IPS-18a (cell line): ENCODE data around the gene GRID1.

Experiments used
- H3K27ac ChIP-seq: one replicate; pipeline ENCODE4 v1.5.1; 2013; ENCODE audit warnings: low read length
- H3K27me3 ChIP-seq: one replicate; pipeline ENCODE4 v1.6.1; 2013; ENCODE audit warnings: mild to moderate bottlenecking, low read length; ENCODE audit not compliant: control insufficient read depth, insufficient read depth
- H3K36me3 ChIP-seq: one replicate; pipeline ENCODE4 v1.6.1; 2013; ENCODE audit warnings: low read depth, low read length; ENCODE audit not compliant: control insufficient read depth
- H3K4me1 ChIP-seq: one replicate; pipeline ENCODE4 v1.6.1; 2013; ENCODE audit warnings: low read depth, low read length; ENCODE audit not compliant: control insufficient read depth
- H3K4me3 ChIP-seq: one replicate; pipeline ENCODE4 v1.5.1; 2013; ENCODE audit warnings: low read length
- H3K9ac ChIP-seq: one replicate; pipeline ENCODE4 v1.6.1; 2013; ENCODE audit warnings: mild to moderate bottlenecking, low read length, moderate library complexity
- H3K9me3 ChIP-seq: one replicate; pipeline ENCODE4 v1.6.1; 2013; ENCODE audit warnings: low read depth, low read length; ENCODE audit not compliant: control insufficient read depth

Gene GRID1

DNA sequence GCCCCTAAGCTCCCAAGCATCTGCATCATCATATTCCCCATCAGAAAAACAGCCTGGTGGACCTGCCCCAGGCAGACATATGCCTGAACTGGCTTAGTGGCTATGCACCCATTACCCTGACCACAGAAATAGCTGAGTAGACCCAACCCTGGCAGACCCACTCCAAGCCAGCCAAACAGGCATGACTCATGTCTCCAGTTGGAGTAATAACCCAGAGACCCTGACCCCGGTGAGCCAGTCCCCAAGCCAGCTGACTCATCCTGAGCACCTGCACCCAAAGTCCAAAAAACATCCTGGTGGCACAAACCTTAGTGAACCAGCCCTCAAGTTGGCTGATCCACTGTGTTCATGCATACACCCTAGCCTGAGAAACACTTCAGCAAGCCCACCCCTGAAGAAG is 555.9 kb downstream of the GRID1 start:
- Histone ChIP-seq H3K9me3 (peaks cover 8% of the 10 kb centered on the region), H3K36me3 (no peaks in the 10 kb centered on the region), H3K4me1 (no peaks in the 10 kb centered on the region), H3K27ac (no peak overlapping the region), H3K4me3 (no peak overlapping the region), H3K9ac (no peak overlapping the region), H3K27me3 (no peaks in the 10 kb centered on the region)

- H3K36me3 ChIP-seq = no peaks in the 10 kb centered on the region
- H3K4me3 ChIP-seq = no peak overlapping the region
- no peaks in the 10 kb centered on the region for H3K9me3 ChIP-seq
- no peaks in the 10 kb centered on the region for H3K4me1 ChIP-seq
- no peak overlapping the region for H3K27ac ChIP-seq
- no peak overlapping the region for H3K9ac ChIP-seq
- no peaks in the 10 kb centered on the region for H3K27me3 ChIP-seq
Observed at GRCh38 chr10:85795460-85795859, 571.1 kb downstream of the GRID1 start.

GRCh38 chr10:85794553-85794952 is 572.0 kb downstream of the GRID1 start:
- no peaks in the 10 kb centered on the region for H3K4me1 ChIP-seq
- H3K9me3 ChIP-seq = no peaks in the 10 kb centered on the region
- no peaks in the 10 kb centered on the region for H3K36me3 ChIP-seq
- H3K27me3 ChIP-seq = no peaks in the 10 kb centered on the region
- H3K9ac ChIP-seq = no peak overlapping the region
- no peak overlapping the region for H3K27ac ChIP-seq
- no peak overlapping the region for H3K4me3 ChIP-seq

DNA sequence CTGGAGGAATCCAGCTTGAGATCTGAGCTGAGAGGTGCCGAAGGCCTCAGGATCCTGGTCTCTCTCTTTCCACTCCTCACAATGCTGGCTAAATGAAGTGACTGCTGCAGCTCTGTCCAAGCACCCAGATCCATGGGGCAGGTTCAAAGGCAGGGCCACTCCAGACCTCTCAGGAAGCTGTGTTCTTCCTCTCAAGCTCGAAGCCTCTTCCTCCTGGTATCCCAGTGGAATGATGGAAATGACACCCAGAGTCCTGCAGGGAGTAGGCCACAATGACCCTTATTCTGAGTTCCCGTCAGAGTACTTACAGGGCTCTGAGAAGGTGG is 574.1 kb downstream of the GRID1 start:
- no peaks in the 10 kb centered on the region for H3K4me1 ChIP-seq
- no peak overlapping the region for H3K4me3 ChIP-seq
- no peaks in the 10 kb centered on the region for H3K27me3 ChIP-seq
- H3K9me3 ChIP-seq = no peaks in the 10 kb centered on the region
- no peaks in the 10 kb centered on the region for H3K36me3 ChIP-seq
- H3K9ac ChIP-seq = no peak overlapping the region
- H3K27ac ChIP-seq = no peak overlapping the region

DNA sequence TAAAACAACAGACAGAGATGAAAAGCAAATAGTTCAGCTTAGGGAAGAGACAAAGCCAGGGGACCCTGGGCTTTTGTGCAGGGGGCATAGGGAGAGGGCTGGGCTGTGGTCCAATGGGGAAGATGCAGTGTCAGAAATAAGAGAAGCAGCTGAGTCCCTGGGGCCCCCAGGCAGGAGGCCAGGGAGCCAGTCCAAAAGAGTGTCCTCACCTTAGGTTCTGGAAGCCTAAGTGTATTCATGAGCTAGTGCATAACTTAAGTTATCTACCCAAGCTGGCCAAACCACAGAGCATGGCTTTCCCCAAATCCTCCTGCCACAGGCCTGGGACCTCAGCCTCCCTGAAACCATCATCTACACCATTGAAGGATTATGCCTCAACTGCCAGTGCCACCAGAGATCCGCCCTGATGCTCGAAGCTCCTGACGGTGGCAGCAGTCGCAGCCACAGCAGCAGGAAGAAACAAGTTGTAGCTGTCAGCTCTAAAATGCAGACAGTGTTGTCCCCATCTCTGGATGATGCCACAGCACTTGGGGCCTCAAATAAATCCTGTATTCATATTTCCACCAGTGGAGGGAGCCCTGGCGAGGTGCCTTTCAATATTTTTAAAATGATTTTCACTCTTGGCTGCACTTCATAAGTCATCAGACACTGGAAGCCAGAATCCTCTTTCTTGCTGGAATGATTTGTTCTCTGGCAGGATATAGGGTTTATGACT is 574.6 kb downstream of the GRID1 start:
- no peak overlapping the region for H3K27ac ChIP-seq
- no peak overlapping the region for H3K9ac ChIP-seq
- no peaks in the 10 kb centered on the region for H3K36me3 ChIP-seq
- H3K4me3 ChIP-seq = no peak overlapping the region
- no peaks in the 10 kb centered on the region for H3K4me1 ChIP-seq
- no peaks in the 10 kb centered on the region for H3K27me3 ChIP-seq
- H3K9me3 ChIP-seq = no peaks in the 10 kb centered on the region

DNA sequence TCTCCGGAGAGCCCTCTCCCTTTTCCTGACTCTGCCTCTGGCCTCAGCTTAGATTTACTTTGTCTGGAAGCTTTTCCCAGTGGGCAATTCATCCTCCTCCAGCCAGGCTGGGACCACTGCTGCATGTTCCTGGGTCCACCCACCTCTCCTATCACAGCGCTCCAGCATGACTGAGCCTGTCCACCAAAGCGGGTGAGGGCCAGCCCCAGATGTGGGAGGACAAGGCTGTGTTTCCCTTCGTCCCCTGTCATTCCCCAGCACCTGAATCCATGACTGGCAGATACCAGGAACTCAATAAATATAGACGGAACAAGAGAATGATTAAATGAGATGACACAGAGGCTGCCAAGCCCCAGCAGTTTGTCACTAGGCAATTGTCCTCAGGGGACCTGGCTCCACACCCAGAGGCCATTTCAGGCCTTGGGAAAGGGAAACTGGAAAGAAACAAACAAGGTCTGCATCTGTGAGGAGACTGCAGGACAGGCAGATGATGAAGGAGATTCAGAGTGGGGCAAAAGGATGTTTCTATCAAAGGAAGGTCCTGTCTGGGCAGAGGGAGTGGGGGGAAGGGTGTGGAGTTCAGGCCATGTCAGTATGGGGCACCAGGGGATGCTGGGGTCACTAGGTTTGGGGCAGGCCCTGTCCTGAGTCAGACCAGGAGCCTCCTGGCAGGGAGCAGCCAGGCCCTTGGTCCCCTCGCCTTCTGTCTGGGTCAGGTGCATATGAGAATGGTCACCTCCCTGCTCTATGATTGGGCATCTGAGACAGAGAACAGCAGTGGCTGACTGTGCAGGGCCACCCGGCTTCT is 576.4 kb downstream of the GRID1 start:
- no peak overlapping the region for H3K9ac ChIP-seq
- H3K9me3 ChIP-seq = no peaks in the 10 kb centered on the region
- no peak overlapping the region for H3K27ac ChIP-seq
- H3K4me3 ChIP-seq = no peak overlapping the region
- no peaks in the 10 kb centered on the region for H3K4me1 ChIP-seq
- H3K36me3 ChIP-seq = no peaks in the 10 kb centered on the region
- no peaks in the 10 kb centered on the region for H3K27me3 ChIP-seq

GRCh38 chr10:85789125-85789524 is 577.5 kb downstream of the GRID1 start:
- Histone ChIP-seq H3K36me3 (no peaks in the 10 kb centered on the region), H3K4me1 (no peaks in the 10 kb centered on the region), H3K9me3 (no peaks in the 10 kb centered on the region), H3K4me3 (no peak overlapping the region), H3K27me3 (no peaks in the 10 kb centered on the region), H3K9ac (no peak overlapping the region), H3K27ac (no peak overlapping the region)

- Histone ChIP-seq H3K4me3 (no peak overlapping the region), H3K27ac (no peak overlapping the region), H3K4me1 (no peaks in the 10 kb centered on the region), H3K9ac (no peak overlapping the region), H3K36me3 (no peaks in the 10 kb centered on the region), H3K27me3 (no peaks in the 10 kb centered on the region), H3K9me3 (no peaks in the 10 kb centered on the region)
Observed at GRCh38 chr10:85788570-85788969, 578.0 kb downstream of the GRID1 start.

GRCh38 chr10:85787881-85788280 is 578.7 kb downstream of the GRID1 start:
- no peaks in the 10 kb centered on the region for H3K36me3 ChIP-seq
- H3K27me3 ChIP-seq = no peaks in the 10 kb centered on the region
- H3K4me1 ChIP-seq = no peaks in the 10 kb centered on the region
- H3K27ac ChIP-seq = no peak overlapping the region
- no peak overlapping the region for H3K9ac ChIP-seq
- no peaks in the 10 kb centered on the region for H3K9me3 ChIP-seq
- H3K4me3 ChIP-seq = no peak overlapping the region

- Histone ChIP-seq H3K4me1 (no peaks in the 10 kb centered on the region), H3K36me3 (no peaks in the 10 kb centered on the region), H3K27ac (no peak overlapping the region), H3K9me3 (no peaks in the 10 kb centered on the region), H3K9ac (no peak overlapping the region), H3K27me3 (no peaks in the 10 kb centered on the region), H3K4me3 (no peak overlapping the region)
Observed at GRCh38 chr10:85787393-85787792, 579.2 kb downstream of the GRID1 start.

DNA sequence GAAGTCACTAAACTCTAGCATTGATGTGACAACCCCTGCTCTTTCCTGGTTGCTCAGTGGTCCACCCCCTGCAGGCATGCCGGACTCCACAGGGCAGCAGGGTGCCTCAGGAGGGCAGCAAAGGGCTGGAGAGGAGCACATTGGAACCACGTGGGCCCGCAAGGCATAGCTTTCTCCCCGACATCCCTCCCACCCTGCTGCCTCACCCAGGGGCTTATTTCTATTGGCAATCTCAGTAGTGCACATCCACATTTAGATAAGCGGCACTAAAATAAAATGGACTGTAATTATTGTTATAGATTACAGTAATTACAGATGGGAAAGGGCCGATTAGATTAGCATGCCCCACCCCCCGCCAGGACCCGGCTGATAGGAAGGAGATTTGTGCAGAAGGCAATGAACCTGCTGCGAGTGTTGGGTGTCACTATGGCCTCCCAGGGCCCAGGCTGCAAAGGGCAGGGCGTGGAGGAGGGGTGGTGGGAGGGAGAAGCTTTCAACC is 580.1 kb downstream of the GRID1 start:
- no peak overlapping the region for H3K27ac ChIP-seq
- no peak overlapping the region for H3K4me3 ChIP-seq
- no peaks in the 10 kb centered on the region for H3K27me3 ChIP-seq
- no peaks in the 10 kb centered on the region for H3K9me3 ChIP-seq
- H3K9ac ChIP-seq = no peak overlapping the region
- H3K36me3 ChIP-seq = no peaks in the 10 kb centered on the region
- H3K4me1 ChIP-seq = no peaks in the 10 kb centered on the region

DNA sequence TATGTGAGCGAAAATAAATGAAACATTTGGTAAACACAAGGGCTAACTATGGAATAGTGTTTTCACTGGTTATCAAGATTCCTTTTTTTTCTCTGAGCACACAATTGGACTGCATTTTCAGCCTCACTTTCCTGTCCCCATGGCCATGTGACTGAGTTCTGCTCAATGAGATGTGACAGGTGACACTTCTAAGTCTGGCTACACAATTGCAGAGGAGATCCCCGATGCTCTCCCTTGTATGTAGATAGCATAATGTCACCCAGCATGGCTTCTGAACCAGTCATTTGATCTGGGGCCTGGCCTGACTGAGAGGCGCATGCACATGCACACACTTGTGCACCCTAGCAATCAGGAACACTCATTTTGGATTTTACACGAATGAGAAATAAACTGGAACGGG is 581.8 kb downstream of the GRID1 start:
- Histone ChIP-seq H3K4me1 (no peaks in the 10 kb centered on the region), H3K27ac (no peak overlapping the region), H3K4me3 (no peak overlapping the region), H3K9ac (no peak overlapping the region), H3K9me3 (no peaks in the 10 kb centered on the region), H3K36me3 (no peaks in the 10 kb centered on the region), H3K27me3 (no peaks in the 10 kb centered on the region)
